Peyer's patch (tissue), 4 donors: ENCODE data around the gene CELF2. TPM values are rescaled to one million over a fixed set of nuclear protein-coding genes. Genes with fewer than 3 reads are reported as not detected.

Experiments used
- DNase-seq, 3 donors: peaks; one replicate each; pipeline ENCODE4 v3.0.0-alpha.2; 2017 to 2019
- H3K27ac ChIP-seq, 4 donors: fragments of 200-600 bp; sonication (generic); one replicate each; pipeline ENCODE4 v1.5.1; 2016 to 2019
- H3K27me3 ChIP-seq, 2 donors: fragments of 200-600 bp; sonication (generic); one replicate each; pipeline ENCODE4 v1.5.1; 2019
- H3K36me3 ChIP-seq, 3 donors: fragments of 200-600 bp; sonication (generic); one replicate each; pipeline ENCODE4 v1.5.1; 2016 to 2019
- H3K4me1 ChIP-seq, 4 donors: fragments of 200-600 bp; sonication (generic); one replicate each; pipeline ENCODE4 v1.5.1; 2016 to 2019
- H3K4me3 ChIP-seq, 4 donors: fragments of 200-600 bp; sonication (generic); 1 replicate in 3 of 4; 2 replicates in 1 of 4; pipeline ENCODE4 v1.5.1; 2016 to 2019; ENCODE audit warnings: mild to moderate bottlenecking in 1 of 4
- H3K9me3 ChIP-seq, 4 donors: fragments of 200-600 bp; sonication (generic); one replicate each; pipeline ENCODE4 v1.5.1; 2016 to 2019; ENCODE audit warnings: mild to moderate bottlenecking in 1 of 4
- CTCF ChIP-seq, 6 experiments: fragments of 450-650 bp in 4 of 6; fragments of 200-600 bp in 2 of 6; sonication (generic) in 1 of 6; IDR thresholded peaks; one replicate each; pipeline ENCODE4 v1.5.1; 2017 to 2019; ENCODE audit warnings: antibody characterized with exemption in 6 of 6, mild to moderate bottlenecking in 3 of 6, moderate library complexity in 1 of 6
- POLR2A ChIP-seq, 2 donors: fragments of 450-650 bp; IDR thresholded peaks; one replicate each; pipeline ENCODE4 v1.5.1; 2017; ENCODE audit warnings: antibody characterized with exemption in 2 of 2, mild to moderate bottlenecking in 2 of 2, moderate library complexity in 2 of 2
- total RNA-seq, 4 donors: library from RNA; depleted of rRNA; stranded (reverse); fragments of >200 nt; gene quantifications; one replicate each; pipeline ENCODE4 v1.1.0, GENCODE V29; 2016

CELF2 gene
- total RNA-seq, 4 donors from 2014 or later: 20.5 to 110 (median 40.7) TPM

- H3K4me1 ChIP-seq: no peaks in the 10 kb centered on the region
- no peak overlapping the region for H3K4me3 ChIP-seq
- no peaks in the 10 kb centered on the region for H3K9me3 ChIP-seq
- peaks cover 0 to 41% (median 0%) of the 10 kb centered on the region in 3 donors for H3K36me3 ChIP-seq
- no peak overlapping the region for H3K27ac ChIP-seq
- TF ChIP-seq CTCF (IDR thresholded peaks at IDR 0.05) (no peak), POLR2A (IDR thresholded peaks at IDR 0.05) (no peak)
- no peak for DNase-seq
- H3K27me3 ChIP-seq: no peaks in the 10 kb centered on the region
These were observed 268.7 kb downstream of the CELF2 start for GRCh38 chr10:11286261-11286852.

DNA sequence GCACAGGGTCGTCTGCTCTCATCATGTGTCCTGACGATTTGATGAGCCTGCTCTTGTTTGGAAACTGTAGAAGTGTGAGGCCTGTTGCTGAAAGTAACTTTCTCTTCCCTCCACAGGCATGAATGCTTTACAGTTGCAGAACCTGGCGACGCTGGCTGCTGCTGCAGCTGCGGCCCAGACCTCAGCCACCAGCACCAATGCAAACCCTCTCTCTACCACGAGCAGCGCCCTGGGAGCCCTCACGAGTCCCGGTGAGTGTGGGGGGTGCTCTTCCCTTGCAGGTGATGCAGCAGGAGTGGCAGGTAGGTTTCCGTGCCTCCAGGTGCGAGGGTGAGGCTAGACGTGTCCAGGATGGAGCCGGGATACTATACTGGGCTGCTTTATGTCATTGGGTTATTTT lies 270.6 kb downstream of the CELF2 start:
- TF ChIP-seq POLR2A (IDR thresholded peaks at IDR 0.05): no peak
- no peak for TF ChIP-seq CTCF (IDR thresholded peaks at IDR 0.05)
- DNase-seq: no peak
- Histone ChIP-seq H3K27me3 (no peaks in the 10 kb centered on the region), H3K4me3 (no peak overlapping the region), H3K4me1 (no peaks in the 10 kb centered on the region), H3K36me3 (peaks cover 0 to 36% (median 0%) of the 10 kb centered on the region in 3 donors), H3K9me3 (no peaks in the 10 kb centered on the region), H3K27ac (no peak overlapping the region)

DNA sequence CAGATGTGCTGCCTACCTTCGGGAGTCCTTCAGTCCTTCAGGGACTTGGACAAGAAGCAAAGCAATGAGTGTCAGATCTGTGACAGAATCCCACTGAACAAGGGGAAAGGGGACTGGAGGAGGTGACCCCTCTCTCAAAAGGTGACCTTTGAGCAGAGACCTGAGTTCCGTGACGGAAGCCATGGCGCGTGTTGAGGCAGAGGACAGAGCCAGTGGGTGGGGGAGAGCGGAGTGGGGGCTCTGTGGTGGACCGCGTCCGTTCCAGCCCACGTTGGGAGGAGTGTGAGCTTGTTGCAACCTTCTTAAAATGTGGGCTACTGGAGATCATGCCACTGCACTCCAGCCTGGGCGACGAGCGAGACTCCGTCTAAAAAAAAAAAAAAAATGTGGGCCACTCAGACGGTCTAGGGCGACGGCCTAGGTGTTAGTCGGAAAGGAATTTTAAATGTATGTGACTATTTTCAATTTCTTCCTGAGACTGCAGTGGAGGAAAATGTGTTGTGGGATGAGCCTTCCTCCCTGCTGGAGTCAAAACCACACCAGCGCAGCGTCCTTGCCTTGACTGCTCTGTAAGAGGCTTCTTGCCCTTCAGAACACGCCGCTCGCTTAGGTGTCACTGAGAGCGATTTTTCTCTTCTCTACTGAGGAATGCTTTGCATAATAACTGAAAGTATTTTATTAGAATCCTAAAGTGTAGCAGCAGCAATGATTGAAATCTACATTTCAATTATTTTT lies 272.7 kb downstream of the CELF2 start:
- Histone ChIP-seq H3K36me3 (peaks cover 0 to 37% (median 0%) of the 10 kb centered on the region in 3 donors), H3K4me1 (no peaks in the 10 kb centered on the region), H3K9me3 (no peaks in the 10 kb centered on the region), H3K27me3 (no peaks in the 10 kb centered on the region), H3K4me3 (no peak overlapping the region), H3K27ac (no peak overlapping the region)
- DNase-seq: no peak
- TF ChIP-seq POLR2A (IDR thresholded peaks at IDR 0.05) (no peak), CTCF (IDR thresholded peaks at IDR 0.05) (no peak)

DNA sequence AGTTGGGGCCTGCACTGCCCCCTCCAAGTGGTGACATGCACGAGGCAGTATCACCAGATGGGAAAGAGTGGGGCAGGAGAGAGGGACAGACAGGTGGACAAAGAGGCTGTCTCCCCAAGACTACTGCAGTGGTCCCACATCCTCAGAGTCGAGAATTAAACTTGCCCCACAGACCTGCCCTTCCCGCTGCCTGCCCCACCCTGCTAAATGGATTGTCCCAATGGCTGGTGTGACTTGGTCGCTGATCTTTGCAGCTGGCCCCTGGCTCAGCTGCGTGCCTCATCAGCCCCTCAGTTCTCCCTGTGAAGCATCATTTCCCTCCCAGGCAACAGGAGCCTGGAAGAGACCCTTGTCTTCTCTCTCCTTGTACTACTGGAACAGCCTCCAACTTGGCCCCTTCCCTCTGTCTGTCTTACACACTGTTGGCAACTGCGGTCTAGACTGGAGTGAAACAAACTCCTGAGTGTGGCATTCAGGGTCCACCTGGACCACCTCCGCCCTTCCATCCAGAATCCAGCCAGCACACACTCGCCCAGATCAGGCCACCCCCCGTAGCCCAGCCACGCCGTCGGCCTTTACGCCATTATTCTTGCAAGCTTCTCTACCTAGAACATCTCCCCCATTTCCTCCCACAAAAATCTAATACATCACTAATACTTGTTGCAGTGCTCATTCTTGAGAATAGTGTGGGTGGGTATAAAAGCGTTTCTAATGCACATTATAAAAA lies 275.1 kb downstream of the CELF2 start:
- H3K4me1 ChIP-seq: no peaks in the 10 kb centered on the region
- no peaks in the 10 kb centered on the region for H3K9me3 ChIP-seq
- DNase-seq: no peak
- peaks cover 0 to 43% (median 0%) of the 10 kb centered on the region in 3 donors for H3K36me3 ChIP-seq
- no peak for TF ChIP-seq POLR2A (IDR thresholded peaks at IDR 0.05)
- TF ChIP-seq CTCF (IDR thresholded peaks at IDR 0.05): no peak
- no peak overlapping the region for H3K4me3 ChIP-seq
- no peaks in the 10 kb centered on the region for H3K27me3 ChIP-seq
- no peak overlapping the region for H3K27ac ChIP-seq

DNA sequence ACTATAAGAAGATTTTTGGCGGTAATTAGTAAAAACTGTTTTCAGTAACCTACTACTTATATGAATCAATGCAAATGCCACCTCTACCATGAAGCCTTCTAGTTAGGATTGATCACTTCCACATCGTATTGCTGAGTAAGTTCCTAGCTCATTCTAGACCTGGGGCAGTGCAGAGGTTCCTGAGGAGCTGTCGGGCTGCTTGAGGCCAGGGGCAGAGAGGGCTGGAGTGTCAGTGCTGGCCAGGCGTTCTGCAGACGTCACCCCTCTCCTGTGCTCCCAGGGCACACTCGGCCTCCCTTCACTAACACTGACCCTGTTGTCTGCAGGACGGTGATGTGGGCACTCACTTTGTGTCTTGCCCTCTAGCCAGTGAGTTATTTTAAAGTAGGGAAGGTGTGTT lies 275.7 kb downstream of the CELF2 start:
- Histone ChIP-seq H3K36me3 (peaks cover 0 to 37% (median 0%) of the 10 kb centered on the region in 3 donors), H3K9me3 (no peaks in the 10 kb centered on the region), H3K4me3 (no peak overlapping the region), H3K4me1 (no peaks in the 10 kb centered on the region), H3K27ac (no peak overlapping the region), H3K27me3 (no peaks in the 10 kb centered on the region)
- no peak for DNase-seq
- TF ChIP-seq POLR2A (IDR thresholded peaks at IDR 0.05) (no peak), CTCF (IDR thresholded peaks at IDR 0.05) (no peak)
